ENCODE data around the gene TAMALIN. TPM values are rescaled to one million over a fixed set of nuclear protein-coding genes. Genes with fewer than 3 reads are reported as not detected.

The TAMALIN gene
- total RNA-seq, 1 donor from 2014 or later = 22.0 TPM

GRCh38 chr12:52005903-52006703 is 643 bp upstream of the TAMALIN start:
- no peak for TF ChIP-seq CTCF (IDR thresholded peaks at IDR 0.05; ENCODE audit: unreplicated experiment)
- Mint-ChIP-seq H3K27me3 (ENCODE audit: low read depth) (peaks cover 43% of the 10 kb centered on the region), H3K36me3 (no peaks in the 10 kb centered on the region), H3K4me3 (peak overlapping the region; percentile 82), H3K4me1 (peaks cover 30% of the 10 kb centered on the region), H3K9me3 (no peaks in the 10 kb centered on the region), H3K27ac (peak overlapping the region; percentile 88)
- DNase-seq (ENCODE audit: low spot score in 2 of 2, unreplicated experiment in 2 of 2) = no peak

- no peak for TF ChIP-seq CTCF (IDR thresholded peaks at IDR 0.05; ENCODE audit: unreplicated experiment)
- no peak for DNase-seq (ENCODE audit: low spot score in 2 of 2, unreplicated experiment in 2 of 2)
- Mint-ChIP-seq H3K27ac (no peak overlapping the region), H3K9me3 (no peaks in the 10 kb centered on the region), H3K36me3 (no peaks in the 10 kb centered on the region), H3K27me3 (ENCODE audit: low read depth) (peaks cover 43% of the 10 kb centered on the region), H3K4me3 (peak overlapping the region; percentile 81), H3K4me1 (peaks cover 32% of the 10 kb centered on the region)
Measured at GRCh38 chr12:52007158-52007921, 594 bp downstream of the TAMALIN start.

- TF ChIP-seq CTCF (IDR thresholded peaks at IDR 0.05; ENCODE audit: unreplicated experiment) = no peak
- Mint-ChIP-seq H3K27me3 (ENCODE audit: low read depth) (peaks cover 43% of the 10 kb centered on the region), H3K4me1 (peaks cover 32% of the 10 kb centered on the region), H3K36me3 (no peaks in the 10 kb centered on the region), H3K9me3 (no peaks in the 10 kb centered on the region), H3K27ac (peak overlapping the region; percentile 30), H3K4me3 (peak overlapping the region; percentile 81)
- DNase-seq (ENCODE audit: low spot score in 2 of 2, unreplicated experiment in 2 of 2) = no peak
Measured at GRCh38 chr12:52007982-52008510, 1.3 kb downstream of the TAMALIN start.

GRCh38 chr12:52009081-52009751 is 2.5 kb downstream of the TAMALIN start:
- Mint-ChIP-seq H3K36me3 (no peaks in the 10 kb centered on the region), H3K27ac (peak overlapping the region; percentile 47), H3K9me3 (no peaks in the 10 kb centered on the region), H3K27me3 (ENCODE audit: low read depth) (peaks cover 52% of the 10 kb centered on the region), H3K4me3 (peak overlapping the region; percentile 4), H3K4me1 (peaks cover 32% of the 10 kb centered on the region)
- no peak for TF ChIP-seq CTCF (IDR thresholded peaks at IDR 0.05; ENCODE audit: unreplicated experiment)
- DNase-seq (ENCODE audit: low spot score in 2 of 2, unreplicated experiment in 2 of 2) = no peak

- DNase-seq (ENCODE audit: low spot score in 2 of 2, unreplicated experiment in 2 of 2) = peak; percentile 67 to 68
- Mint-ChIP-seq H3K9me3 (no peaks in the 10 kb centered on the region), H3K27ac (peak overlapping the region; percentile 85), H3K4me3 (peak overlapping the region; percentile 28), H3K27me3 (ENCODE audit: low read depth) (peaks cover 48% of the 10 kb centered on the region), H3K4me1 (peaks cover 29% of the 10 kb centered on the region), H3K36me3 (no peaks in the 10 kb centered on the region)
- TF ChIP-seq CTCF (IDR thresholded peaks at IDR 0.05; ENCODE audit: unreplicated experiment) = no peak
Measured at GRCh38 chr12:52010152-52010622, 3.4 kb downstream of the TAMALIN start.
